ENCODE data around the gene FOLR1. TPM values are rescaled to one million over a fixed set of nuclear protein-coding genes. Genes with fewer than 3 reads are reported as not detected.
"Not testable (repeated sequence)": the region's sequence is repeated elsewhere in the genome, so short reads cannot be mapped to it uniquely, and the experiment has no call there.

Gene FOLR1
- total RNA-seq, 1 experiment from 2014 or later: not detected

DNA sequence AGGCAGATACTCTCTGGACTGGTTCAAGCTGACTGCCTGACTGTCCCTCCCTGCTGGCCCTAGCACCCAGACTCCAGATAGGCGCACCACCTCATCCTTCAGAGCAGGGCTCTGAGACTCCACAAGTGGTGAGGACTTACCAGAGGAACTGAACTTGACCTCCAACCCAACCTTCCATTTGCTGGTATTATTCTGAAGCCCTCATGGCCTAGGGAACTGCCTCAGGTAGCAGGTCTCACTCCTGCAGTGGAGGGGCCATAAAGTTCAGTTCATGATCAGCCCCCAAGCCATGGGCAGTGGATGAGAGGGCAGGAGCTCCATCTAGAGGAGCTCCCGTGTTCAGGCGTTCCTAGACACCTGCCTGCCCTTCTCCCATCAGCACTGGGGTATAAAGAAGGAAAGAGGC, 10.4 kb upstream of the FOLR1 start:
- CTCF ChIA-PET: interaction anchor here (0.6 to 2.2 kb wide), 4 partner anchors 37 to 156 kb away, joined by 3 to 15 read pairs (median 4); no protein-coding TSS in a partner anchor
- in situ Hi-C loops (cut with HindIII; ENCODE audit: low pct_unique_long_range_greater_than_20kb, low sequenced_read_pairs); H3K36me3 ChIP-seq (ENCODE audit: control insufficient read depth, insufficient read depth, low read length); DNase-seq (ENCODE audit: low read depth, low spot score); H3K4me1 ChIP-seq (ENCODE audit: control insufficient read depth, insufficient read depth, low read length); H3K9me3 ChIP-seq (ENCODE audit: control insufficient read depth, insufficient read depth, low read depth, low read length); BruUV-seq (replicated peaks); H3K27me3 ChIP-seq (ENCODE audit: control insufficient read depth, insufficient read depth, low read length); POLR2A ChIA-PET; H3K27ac ChIP-seq (ENCODE audit: low read length); intact Hi-C loops (cut with micrococcal nuclease; ENCODE audit: unreplicated experiment); H3K4me3 ChIP-seq (ENCODE audit: low read depth in 2 of 2, low read length in 2 of 2): not testable (repeated sequence)
- peak; percentile 54 for ATAC-seq

DNA sequence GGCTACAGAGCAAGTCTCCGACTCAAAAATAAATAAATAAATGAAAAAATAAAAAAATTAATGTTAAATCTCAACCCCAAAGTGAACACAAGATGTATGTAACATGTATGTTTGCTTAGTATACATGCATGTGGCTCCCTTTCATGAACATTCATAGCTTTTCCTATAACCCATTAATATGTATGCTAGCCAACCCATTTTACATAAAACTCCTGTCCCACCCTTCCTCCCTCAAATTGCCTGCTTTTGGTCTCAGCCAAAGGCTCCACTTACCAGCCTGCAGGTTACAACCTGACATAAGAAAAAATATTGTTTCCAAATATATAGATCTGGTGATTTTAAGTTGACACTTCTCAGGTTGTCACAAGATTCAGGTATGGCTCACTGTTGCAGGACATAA, 3.7 kb upstream of the FOLR1 start:
- BruUV-seq (replicated peaks): no TSS peak
- DNase-seq (ENCODE audit: low read depth, low spot score) (no peak), ATAC-seq (no peak)
- ChIA-PET POLR2A (no interaction called here), CTCF (interaction anchor here (0.7 kb wide), 1 partner anchor 34 kb away, joined by 9 read pairs; no protein-coding TSS in a partner anchor)
- H3K27me3 ChIP-seq (ENCODE audit: control insufficient read depth, insufficient read depth, low read length): no peaks in the 10 kb centered on the region
- no peak overlapping the region for H3K27ac ChIP-seq (ENCODE audit: low read length)
- TF ChIP-seq POLR2AphosphoS5 (IDR thresholded peaks at IDR 0.05; ENCODE audit: low read depth, low read length) (no peak), SIN3A (IDR thresholded peaks at IDR 0.05; ENCODE audit: borderline replicate concordance, insufficient read depth, low read depth, low read length) (no peak), TCF7L2 (IDR thresholded peaks at IDR 0.05; ENCODE audit: low read depth, low read length) (no peak)
- TF ChIP-seq, protein P1, sequence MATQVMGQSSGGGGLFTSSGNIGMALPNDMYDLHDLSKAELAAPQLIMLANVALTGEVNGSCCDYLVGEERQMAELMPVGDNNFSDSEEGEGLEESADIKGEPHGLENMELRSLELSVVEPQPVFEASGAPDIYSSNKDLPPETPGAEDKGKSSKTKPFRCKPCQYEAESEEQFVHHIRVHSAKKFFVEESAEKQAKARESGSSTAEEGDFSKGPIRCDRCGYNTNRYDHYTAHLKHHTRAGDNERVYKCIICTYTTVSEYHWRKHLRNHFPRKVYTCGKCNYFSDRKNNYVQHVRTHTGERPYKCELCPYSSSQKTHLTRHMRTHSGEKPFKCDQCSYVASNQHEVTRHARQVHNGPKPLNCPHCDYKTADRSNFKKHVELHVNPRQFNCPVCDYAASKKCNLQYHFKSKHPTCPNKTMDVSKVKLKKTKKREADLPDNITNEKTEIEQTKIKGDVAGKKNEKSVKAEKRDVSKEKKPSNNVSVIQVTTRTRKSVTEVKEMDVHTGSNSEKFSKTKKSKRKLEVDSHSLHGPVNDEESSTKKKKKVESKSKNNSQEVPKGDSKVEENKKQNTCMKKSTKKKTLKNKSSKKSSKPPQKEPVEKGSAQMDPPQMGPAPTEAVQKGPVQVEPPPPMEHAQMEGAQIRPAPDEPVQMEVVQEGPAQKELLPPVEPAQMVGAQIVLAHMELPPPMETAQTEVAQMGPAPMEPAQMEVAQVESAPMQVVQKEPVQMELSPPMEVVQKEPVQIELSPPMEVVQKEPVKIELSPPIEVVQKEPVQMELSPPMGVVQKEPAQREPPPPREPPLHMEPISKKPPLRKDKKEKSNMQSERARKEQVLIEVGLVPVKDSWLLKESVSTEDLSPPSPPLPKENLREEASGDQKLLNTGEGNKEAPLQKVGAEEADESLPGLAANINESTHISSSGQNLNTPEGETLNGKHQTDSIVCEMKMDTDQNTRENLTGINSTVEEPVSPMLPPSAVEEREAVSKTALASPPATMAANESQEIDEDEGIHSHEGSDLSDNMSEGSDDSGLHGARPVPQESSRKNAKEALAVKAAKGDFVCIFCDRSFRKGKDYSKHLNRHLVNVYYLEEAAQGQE (IDR thresholded peaks at IDR 0.05; ENCODE audit: insufficient read depth in 1 of 2, low read depth in 2 of 2, low read length in 1 of 2): no peak
- TF ChIP-seq, protein P2, sequence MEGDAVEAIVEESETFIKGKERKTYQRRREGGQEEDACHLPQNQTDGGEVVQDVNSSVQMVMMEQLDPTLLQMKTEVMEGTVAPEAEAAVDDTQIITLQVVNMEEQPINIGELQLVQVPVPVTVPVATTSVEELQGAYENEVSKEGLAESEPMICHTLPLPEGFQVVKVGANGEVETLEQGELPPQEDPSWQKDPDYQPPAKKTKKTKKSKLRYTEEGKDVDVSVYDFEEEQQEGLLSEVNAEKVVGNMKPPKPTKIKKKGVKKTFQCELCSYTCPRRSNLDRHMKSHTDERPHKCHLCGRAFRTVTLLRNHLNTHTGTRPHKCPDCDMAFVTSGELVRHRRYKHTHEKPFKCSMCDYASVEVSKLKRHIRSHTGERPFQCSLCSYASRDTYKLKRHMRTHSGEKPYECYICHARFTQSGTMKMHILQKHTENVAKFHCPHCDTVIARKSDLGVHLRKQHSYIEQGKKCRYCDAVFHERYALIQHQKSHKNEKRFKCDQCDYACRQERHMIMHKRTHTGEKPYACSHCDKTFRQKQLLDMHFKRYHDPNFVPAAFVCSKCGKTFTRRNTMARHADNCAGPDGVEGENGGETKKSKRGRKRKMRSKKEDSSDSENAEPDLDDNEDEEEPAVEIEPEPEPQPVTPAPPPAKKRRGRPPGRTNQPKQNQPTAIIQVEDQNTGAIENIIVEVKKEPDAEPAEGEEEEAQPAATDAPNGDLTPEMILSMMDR (IDR thresholded peaks at IDR 0.05): no peak
- intact Hi-C loops (cut with micrococcal nuclease; ENCODE audit: unreplicated experiment): no loop called here
- no peaks in the 10 kb centered on the region for H3K9me3 ChIP-seq (ENCODE audit: control insufficient read depth, insufficient read depth, low read depth, low read length)
- no peaks in the 10 kb centered on the region for H3K36me3 ChIP-seq (ENCODE audit: control insufficient read depth, insufficient read depth, low read length)
- in situ Hi-C loops (cut with HindIII; ENCODE audit: low pct_unique_long_range_greater_than_20kb, low sequenced_read_pairs): no loop called here
- H3K4me1 ChIP-seq (ENCODE audit: control insufficient read depth, insufficient read depth, low read length): no peaks in the 10 kb centered on the region
- no peak overlapping the region for H3K4me3 ChIP-seq (ENCODE audit: low read depth in 2 of 2, low read length in 2 of 2)

DNA sequence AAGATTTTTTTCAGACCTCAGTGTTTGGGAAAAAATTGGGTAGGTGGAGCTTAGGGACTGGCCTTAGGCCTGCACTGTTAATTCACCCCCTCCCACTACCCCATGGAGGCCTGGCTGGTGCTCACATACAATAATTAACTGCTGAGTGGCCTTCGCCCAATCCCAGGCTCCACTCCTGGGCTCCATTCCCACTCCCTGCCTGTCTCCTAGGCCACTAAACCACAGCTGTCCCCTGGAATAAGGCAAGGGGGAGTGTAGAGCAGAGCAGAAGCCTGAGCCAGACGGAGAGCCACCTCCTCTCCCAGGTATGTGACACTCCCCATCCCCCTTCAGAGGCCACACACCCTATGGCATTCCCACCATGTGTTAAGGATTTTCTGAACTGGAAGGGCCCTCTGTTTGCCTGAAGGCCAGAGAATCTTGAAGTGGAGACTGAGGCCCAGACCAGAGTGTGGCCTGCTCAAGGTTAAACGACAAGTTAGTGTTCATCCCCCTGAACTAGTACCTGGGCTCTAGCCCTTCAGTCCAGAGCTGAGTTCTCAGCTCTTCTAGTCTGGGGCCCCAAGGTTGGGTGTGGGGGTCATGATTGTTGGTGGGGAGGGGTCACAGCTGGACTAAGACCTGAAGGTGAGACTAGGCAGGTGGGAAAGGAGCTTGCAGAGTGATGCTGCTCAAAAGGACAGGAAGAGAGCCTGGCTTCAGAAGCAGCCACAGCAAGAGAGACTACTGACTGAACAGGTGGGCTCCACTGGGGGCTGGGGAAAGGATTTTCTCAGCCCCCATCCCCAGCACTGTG, 2.3 kb upstream of the FOLR1 start:
- in situ Hi-C loops (cut with HindIII; ENCODE audit: low pct_unique_long_range_greater_than_20kb, low sequenced_read_pairs) (no loop called here), intact Hi-C loops (cut with micrococcal nuclease; ENCODE audit: unreplicated experiment) (no loop called here)
- TF ChIP-seq, protein P2 (IDR thresholded peaks at IDR 0.05): no peak
- TF ChIP-seq POLR2AphosphoS5 (IDR thresholded peaks at IDR 0.05; ENCODE audit: low read depth, low read length): no peak
- TF ChIP-seq TCF7L2 (IDR thresholded peaks at IDR 0.05; ENCODE audit: low read depth, low read length): no peak
- TF ChIP-seq, protein P1 (IDR thresholded peaks at IDR 0.05; ENCODE audit: insufficient read depth in 1 of 2, low read depth in 2 of 2, low read length in 1 of 2): no peak
- TF ChIP-seq SIN3A (IDR thresholded peaks at IDR 0.05; ENCODE audit: borderline replicate concordance, insufficient read depth, low read depth, low read length): no peak
- DNase-seq (ENCODE audit: low read depth, low spot score): no peak
- Histone ChIP-seq H3K36me3 (ENCODE audit: control insufficient read depth, insufficient read depth, low read length) (no peaks in the 10 kb centered on the region), H3K27me3 (ENCODE audit: control insufficient read depth, insufficient read depth, low read length) (no peaks in the 10 kb centered on the region), H3K27ac (ENCODE audit: low read length) (no peak overlapping the region), H3K9me3 (ENCODE audit: control insufficient read depth, insufficient read depth, low read depth, low read length) (no peaks in the 10 kb centered on the region), H3K4me3 (ENCODE audit: low read depth in 2 of 2, low read length in 2 of 2) (no peak overlapping the region), H3K4me1 (ENCODE audit: control insufficient read depth, insufficient read depth, low read length) (no peaks in the 10 kb centered on the region)
- ATAC-seq: no peak
- POLR2A ChIA-PET: interaction anchor here (0.5 kb wide), 1 partner anchor 40 kb away, joined by 3 read pairs; no protein-coding TSS in a partner anchor
- no TSS peak for BruUV-seq (replicated peaks)
- CTCF ChIA-PET: interaction anchor here (0.7 kb wide), 1 partner anchor 337 kb away, joined by 3 read pairs; no protein-coding TSS in a partner anchor
